ENCODE measurements around the gene IL1RAPL1.
"Not testable (repeated sequence)": the region's sequence is repeated elsewhere in the genome, so short reads cannot be mapped to it uniquely, and the experiment has no call there.

Gene IL1RAPL1

DNA sequence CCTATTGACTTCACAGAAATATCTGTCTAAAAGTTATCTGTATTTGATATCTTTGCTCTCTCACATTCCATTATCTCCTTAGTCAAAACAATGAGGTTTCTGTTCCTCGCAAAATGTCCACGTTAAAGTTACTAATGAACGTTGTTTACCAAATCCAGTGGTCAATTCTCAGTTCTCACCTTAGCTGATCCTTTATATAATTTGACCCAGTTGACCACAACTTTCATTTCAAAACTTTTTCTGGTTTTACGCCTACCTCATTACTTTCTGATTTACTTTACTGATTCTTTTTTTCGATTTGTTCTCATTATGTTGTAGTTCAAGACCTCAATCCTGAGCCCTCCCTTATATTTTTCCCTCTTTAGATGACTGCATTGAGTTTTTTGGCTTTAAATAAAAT, 186.6 kb downstream of the IL1RAPL1 start:
- DNase-seq (ENCODE audit: low read depth in 2 of 2), result no peak

DNA sequence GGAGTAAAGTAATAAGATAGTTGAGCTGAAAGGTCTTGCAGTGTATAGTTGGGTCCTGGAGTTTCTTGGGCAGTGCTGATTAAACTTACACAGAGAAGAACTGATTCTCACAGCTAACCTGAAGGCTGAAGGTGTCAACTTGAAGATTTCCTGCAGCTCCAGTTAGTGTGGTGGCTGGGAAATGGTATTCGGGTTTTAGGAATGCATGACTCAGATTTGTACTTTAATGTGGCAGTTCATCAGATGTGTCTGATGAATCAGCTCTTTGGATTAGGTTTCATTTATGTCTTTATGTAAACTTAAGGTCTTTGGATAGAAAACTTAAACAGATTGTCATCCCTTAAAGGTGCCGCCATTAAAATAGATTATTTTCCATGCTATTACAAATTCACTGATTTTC, 200.0 kb downstream of the IL1RAPL1 start:
- DNase-seq (ENCODE audit: low read depth in 2 of 2), result peak; percentile 5 to 8

DNA sequence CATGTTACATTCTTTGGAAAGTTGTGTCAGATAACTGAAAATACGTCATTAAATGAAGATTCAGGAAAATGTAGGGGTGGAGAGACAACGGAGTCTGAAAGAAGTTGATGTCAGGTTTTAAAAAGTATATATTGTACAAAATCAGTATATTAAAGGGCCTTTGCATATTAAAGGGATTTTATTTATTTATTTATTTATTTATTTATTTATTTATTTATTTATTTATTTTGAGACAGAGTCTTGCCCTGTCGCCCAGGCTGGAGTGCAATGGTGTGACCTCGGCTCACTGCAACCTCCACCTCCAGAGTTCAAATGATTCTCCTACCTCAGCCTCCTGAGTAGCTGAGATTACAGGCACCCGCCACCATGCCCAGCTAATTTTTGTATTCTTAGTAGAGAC, 213.4 kb downstream of the IL1RAPL1 start:
- not testable (repeated sequence) for DNase-seq (ENCODE audit: low read depth in 2 of 2)

DNA sequence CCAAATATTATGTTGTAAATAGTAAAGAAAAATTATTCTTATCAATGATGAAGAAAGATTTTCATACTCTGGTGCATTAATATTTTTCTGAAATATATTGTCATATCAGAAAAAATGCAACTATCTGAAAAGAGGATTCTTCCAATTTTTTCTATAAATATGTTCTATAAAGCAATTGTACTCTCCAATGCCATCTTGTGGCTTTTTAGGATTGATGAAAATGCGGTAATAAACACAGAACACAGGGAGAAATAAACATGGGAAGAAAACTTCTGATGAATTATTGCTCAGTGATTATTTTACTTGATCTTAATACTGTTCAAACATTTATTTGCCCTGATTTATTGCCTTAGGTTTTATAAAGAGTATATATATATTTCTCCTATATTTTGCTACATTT, 215.4 kb downstream of the IL1RAPL1 start:
- no peak for DNase-seq (ENCODE audit: low read depth in 2 of 2)

DNA sequence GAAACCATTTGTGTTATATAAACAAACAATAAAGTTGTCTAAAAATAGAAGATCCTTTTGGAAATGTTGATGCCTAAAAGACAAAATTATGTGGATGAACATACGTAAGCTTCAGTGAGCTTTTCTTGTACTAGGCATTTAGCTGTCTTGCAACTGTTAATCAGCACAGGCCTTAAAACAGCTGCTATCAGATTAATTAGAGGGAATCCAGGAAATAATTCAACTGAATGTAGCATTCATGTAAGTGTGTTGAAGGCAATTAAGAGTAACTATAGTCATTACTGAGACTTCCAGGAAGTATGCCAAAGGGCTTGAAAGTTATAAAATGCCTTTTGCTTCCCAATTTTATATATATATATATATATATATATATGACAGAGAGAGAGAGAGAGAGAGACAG, 248.7 kb downstream of the IL1RAPL1 start:
- DNase-seq (ENCODE audit: low read depth in 2 of 2), result no peak

DNA sequence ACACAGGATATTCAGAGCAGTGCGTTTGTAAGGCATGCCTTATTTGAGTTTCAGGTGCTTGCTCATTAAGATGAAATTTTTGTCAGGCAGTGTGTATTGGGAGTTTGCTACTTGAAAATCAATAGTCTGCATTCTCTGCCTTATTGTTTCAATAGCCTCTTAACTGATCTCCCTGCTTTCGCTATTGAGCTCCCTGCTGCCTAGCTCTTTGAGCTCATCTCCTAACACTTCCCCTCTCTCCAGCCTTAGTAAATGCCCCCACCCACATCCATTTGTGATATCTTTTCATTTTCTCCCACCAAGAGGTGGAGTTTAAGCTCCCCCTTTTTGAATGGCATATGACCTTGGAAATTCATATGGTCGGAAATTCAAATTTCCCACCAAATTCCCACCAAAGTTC, 256.6 kb downstream of the IL1RAPL1 start:
- no peak for DNase-seq (ENCODE audit: low read depth in 2 of 2)

DNA sequence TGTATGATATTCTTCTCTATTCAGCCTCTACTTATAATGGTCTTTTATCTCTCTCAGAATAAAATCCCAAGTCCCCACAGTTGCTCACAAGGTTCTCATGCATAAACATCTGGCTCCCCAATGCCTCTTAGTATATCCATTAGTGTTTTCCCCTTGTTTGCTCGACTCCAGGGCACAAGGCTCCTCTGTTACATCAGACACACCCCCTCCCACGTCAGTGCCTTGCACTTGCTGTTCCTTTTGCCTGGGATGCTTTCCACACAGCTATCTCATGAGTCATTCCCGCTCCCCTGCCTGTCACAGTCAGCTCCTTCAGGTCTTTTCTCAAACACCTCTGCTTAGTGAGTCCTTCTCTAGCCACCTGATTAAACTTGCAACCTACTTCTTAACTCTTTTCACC, 260.2 kb downstream of the IL1RAPL1 start:
- no peak for DNase-seq (ENCODE audit: low read depth in 2 of 2)

DNA sequence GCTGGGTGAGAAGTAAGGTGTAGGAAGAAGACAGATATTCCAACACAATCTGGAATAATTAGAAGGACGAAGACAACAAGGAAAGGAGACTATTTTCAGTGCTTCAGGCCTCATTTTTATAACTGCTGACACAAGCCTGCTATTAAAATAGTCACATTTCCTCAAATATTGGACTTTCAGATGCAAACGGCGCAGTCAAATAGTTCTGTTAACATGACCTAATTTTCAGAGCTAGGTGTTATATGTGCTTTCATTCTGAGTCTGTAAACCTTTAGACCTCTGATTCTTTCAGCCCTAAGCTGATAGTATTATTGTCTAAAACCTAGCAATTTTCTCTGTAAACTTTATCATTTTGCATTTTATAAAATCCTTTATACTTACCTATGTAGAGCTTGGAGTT, 261.5 kb downstream of the IL1RAPL1 start:
- no peak for DNase-seq (ENCODE audit: low read depth in 2 of 2)

DNA sequence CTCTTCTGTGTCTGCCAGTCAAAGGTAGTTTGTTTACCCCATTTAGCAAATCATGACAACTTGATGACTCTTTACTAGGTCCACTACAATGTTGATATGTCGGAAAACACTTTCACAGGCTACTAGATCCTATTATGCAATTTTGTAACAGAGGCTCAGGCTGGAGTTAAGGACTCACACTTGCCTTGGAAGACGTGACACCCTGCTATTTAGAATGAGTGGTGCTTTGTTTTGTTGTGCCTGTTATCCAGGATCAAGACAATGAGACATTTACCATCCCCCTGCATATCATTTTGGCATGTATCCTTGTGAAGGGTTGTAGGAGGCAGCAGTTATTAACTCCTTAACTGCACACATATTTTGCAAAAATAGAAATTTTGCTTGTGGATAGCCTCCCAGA, 263.7 kb downstream of the IL1RAPL1 start:
- no peak for DNase-seq (ENCODE audit: low read depth in 2 of 2)

DNA sequence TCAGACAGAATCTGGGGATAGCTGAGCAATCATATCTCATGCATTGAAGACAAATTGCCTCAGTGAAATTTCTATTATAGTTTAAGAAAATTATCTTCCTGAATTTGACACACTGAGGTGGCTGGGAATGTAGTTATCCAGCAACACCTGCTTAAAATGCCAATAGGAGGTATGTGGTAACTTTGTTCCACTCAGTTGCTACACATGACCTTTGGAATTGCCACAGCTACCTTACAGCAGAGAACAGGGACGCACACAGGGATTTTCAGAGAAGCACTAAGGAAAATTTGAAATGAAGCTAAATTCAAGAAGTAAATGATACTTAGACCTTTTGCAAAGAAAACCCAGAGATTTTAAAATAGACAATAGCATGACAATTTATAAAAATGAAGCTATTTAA, 264.6 kb downstream of the IL1RAPL1 start:
- no peak for DNase-seq (ENCODE audit: low read depth in 2 of 2)

DNA sequence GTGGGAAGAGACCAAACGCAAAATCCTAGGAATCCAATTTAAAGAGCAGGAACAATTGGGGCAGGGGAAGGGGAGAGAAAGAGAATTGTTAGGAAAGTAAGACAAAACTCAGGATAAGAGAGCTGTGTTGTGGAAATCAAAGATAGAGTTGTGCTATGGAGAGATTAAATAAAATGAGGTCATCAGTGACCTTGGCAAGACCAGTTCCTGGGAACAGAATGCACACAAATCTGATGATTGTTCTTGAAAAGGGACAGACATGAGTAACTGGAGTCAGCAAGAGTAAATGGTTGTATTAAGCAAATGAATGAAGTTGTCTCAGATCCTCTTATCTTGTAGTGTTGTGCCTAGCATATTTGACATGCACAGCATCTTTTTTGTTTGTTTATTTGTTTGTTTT, 267.4 kb downstream of the IL1RAPL1 start:
- DNase-seq (ENCODE audit: low read depth in 2 of 2), result no peak

DNA sequence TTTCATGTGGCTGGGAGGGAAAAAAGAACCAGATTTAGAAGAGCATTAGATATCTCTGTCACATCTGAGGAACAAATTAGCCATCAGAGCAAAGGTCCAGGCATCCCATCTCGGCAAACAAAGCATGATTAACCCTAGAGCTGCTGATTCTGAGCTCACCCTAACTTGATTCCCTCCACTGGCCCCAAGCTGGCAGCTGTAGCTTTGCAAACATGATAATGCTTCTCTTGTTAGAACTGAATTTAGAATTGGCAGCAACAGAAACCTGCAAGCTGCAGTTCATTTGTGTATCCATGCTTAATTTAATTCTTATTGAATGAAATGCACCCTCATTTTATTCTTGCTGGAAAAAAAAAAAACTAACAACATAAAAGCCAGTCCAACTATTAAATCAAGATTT, 289.2 kb downstream of the IL1RAPL1 start:
- DNase-seq (ENCODE audit: low read depth in 2 of 2), result no peak

DNA sequence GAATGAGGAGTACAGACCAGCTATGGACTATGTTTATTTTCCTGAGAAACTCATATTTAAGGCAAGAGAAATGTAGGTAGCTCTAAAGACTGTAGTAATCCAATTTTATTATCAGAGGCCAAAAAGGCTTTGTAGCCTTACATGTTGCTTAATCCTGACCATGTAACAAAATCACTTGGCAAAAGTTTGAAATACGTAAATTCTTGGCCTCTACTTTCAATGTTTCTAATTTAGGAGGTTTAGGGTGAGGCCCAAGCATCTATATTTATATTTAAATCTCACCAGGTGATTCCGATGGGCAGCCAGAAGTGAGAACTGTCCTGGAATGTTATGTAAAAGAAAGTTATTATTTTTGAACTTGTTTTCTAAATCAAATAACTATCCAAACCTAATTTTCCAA, 289.7 kb downstream of the IL1RAPL1 start:
- DNase-seq (ENCODE audit: low read depth in 2 of 2), result no peak

DNA sequence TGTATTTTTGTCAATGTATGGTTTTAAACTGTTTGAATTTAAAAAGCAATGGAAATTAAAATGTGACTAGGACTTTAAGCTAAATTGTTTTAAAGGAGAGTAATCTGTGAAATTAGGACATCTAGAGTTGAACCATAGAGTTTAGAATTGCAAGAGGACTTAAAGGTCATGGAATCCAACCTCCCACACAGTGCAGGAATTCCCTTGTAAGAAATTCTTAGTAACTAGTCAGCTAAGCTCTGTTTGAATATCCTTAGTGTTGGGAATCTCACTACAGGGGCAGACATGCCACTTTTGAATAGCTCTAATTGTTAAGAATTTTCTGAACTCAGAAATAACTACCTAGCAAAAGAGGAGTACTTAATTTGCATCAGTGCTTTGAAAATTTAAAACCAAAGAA, 292.9 kb downstream of the IL1RAPL1 start:
- DNase-seq (ENCODE audit: low read depth in 2 of 2), result no peak

DNA sequence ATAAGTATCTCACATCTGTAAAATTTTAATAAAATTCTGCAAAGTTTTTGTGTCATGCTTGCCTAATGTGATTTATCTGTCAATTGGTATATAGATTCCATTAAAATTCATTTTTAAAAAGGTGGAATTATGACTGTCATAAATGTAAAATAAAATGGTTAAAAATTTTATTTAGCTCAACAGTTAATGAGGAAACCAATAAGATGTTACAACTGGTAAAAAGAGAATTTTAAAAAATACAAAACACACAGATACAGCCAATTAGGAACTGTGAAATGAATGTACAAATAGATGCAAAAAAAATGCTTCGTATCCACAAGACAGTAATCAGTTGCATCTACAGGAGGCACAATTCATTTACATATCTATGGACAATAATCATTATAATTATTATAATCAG, 297.6 kb downstream of the IL1RAPL1 start:
- no peak for DNase-seq (ENCODE audit: low read depth in 2 of 2)

DNA sequence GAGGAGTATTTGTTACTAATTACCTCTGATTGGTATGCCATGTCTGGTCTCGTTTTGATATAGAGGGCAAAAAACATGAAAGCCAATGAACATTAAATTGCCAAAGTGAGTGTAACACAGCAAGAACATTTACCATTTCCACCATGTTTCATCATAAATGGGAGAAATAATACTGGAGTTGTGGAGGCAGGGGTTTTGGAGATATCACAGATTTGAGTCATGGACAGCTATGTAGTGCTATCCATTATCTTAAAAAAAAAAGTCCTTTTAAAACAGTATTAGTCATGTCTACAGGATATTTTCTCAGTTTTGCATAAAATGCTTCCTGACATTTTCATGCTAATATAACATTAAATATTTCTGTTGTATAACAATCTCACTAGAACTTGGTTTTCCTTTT, 301.2 kb downstream of the IL1RAPL1 start:
- peak; percentile 18 to 21 for DNase-seq (ENCODE audit: low read depth in 2 of 2)

DNA sequence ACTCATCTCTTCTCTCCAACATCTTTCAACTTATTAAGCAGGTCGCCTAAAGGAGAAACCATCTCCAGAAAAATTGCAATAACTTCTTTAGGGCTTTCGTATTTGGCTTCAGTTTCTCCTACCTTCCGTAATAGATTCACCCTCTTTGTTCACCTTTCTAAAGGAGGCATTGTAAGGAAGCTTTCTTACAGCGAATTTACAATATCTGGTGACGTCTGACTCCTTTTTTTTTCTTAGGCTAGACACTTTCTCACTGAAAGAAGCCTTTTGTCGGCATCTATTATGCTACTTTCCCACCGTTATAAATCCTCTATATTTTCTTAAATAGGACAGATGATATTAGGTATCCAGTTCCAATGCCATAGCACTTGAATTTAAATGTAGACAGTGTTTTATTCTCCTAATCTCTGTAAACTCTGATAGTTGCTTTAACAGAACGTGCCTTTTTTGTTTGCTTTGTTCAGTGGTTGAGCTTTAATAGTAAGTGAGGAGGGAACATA, 302.4 kb downstream of the IL1RAPL1 start:
- no peak for DNase-seq (ENCODE audit: low read depth in 2 of 2)

DNA sequence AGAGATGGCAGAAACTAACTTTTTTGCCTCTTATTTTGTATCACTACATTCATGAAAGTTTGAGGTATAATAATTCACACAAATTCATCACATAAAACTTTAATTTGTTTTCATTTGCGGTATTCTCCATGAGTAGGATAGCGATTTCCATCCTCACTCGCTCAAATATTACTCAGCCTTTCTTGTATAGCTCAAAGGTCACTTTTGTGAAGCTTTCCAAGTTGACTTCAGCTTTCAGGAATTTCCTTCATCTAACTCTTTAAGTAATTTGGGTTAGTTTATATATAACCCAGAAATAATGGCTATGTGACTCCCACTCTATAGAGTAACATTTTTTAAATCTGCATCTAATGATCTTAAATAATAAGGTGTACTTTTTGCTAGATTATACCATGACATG, 314.4 kb downstream of the IL1RAPL1 start:
- no peak for DNase-seq (ENCODE audit: low read depth in 2 of 2)

DNA sequence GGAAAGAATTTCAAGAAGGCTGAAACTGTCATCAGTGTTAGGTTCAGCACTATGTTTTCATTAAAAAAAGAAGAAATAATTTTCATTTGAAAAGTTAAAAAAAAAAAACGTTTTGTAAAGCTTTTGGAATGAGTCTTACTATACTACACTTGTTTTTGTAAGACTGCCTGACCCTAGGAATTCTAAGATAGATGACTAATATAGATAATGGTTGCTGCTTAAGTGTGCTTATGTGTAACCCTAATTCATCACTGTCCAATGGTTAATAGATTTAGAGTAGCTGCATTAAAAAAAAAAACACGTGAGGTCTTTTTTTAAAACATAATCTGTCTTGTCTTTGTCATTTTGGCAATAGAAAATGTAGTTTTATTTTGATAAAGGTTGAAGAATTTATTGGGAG, 323.2 kb downstream of the IL1RAPL1 start:
- DNase-seq (ENCODE audit: low read depth in 2 of 2), result peak in 1 of 2 experiments; percentile 14

DNA sequence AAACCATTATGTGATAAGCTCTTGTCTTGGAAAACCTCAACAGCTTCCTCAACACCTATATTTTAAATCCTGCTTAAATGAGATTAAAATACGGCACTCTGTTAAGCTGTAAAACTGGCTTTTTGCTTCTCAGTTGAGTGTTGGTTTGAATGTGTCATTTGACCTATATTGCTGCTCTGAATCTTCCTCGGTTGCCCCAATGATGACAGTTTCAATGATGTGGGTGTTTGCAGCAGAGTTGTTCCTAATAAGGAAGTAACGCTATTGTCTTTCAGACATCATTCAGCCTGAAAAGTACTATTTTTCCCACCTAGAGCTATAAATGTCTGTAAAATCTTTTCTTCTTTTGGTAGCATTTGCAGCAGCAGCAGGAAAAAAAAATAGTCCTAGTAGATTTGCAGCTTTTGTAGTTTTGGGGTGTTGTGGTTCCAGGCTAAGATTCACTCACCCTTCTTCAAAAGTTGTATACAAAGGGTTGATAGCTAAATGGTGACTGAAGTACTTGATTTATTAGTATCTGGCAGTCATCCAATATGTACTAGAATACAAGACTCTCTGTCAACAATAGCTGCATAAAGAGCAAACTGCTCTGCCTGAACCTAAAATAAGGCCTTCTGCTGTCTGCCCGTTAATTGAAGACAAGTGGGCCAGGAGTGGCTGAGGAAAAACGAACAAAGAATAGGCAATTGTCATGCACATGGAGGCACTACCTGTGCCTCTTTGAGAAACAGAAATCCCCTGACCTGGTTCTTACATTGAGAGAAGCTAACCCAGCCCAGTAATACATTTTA, 333.1 kb downstream of the IL1RAPL1 start:
- DNase-seq (ENCODE audit: low read depth in 2 of 2), result no peak

DNA sequence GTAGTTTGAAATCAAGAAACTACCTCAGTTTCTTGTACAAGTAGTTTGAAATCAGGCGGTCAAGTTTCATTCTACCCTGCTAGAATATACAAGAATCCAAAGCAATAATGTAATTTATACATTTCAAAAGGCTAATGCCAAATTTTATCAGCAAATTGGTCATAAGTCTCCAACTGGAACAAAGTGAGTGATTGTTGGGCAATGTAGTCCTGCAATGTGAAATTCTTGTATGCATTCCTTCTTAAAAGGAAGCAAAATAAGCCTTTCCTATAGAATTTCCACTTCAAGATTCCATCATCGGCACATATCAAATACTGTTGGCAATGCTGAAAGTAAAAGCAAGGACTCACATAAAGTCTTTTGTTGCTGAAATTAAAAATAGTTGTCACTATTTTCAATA, 334.9 kb downstream of the IL1RAPL1 start:
- DNase-seq (ENCODE audit: low read depth in 2 of 2), result no peak

DNA sequence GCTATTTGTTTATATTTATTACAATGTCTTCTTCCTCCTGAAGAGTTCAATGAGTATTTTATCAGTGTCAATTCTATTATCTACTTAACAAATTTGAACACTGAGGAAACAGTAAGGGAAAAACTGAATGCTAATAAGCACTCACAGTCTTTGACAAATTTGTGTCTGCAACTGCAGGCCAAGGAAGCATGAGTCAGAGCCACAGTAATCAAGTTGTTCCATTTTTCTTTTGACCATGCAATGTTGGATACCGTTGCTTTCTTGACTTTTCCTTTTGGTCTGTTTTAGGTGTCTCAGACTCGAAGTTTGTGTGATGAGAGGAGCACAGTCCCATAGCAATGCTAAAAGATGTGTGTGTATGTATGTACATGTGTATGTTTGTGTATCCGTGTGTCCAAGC, 359.6 kb downstream of the IL1RAPL1 start:
- no peak for DNase-seq (ENCODE audit: low read depth in 2 of 2)

DNA sequence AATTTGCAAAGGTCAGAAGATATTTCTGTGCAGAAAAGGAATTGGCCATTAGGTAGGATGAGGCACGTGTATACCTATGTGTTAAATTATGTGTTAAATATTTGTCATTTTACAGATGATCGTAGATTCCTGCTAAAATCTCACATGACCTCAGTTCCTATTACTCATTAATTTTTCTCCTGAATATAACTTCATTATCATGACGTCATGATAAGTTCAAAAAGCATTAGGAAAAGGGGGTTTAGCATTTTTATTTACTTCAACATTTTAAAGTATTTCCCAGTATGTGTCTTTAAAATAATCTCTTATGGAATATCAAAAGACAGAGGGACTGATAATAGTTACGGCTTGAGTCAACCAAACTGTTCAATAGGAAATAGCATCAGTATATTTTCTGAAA, 372.8 kb downstream of the IL1RAPL1 start:
- no peak for DNase-seq (ENCODE audit: low read depth in 2 of 2)

DNA sequence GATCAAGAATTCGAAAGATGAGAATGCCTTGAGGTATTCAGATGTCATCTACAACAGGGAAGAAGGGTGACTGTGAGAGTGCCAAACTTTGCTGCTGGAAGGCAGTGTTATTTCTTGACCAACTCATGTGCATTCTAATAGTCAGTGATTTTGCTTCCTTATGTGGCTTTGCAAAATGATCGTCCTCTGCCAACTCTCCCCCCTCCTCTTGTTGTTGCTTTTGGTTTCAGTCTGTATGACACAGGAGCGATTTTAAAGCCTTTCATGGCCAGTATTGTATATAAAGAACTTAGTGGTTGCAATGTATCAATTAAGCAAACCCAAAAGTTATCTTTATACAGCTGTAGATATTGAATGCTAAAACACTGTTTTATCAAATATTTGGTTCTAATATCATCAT, 379.1 kb downstream of the IL1RAPL1 start:
- DNase-seq (ENCODE audit: low read depth in 2 of 2), result no peak
